Natural killer cell treated with Interleukin-12 subunit alpha and Interleukin-12 subunit beta and Interleukin-15 and Interleukin-18, amount 100 ng/mL, for 72 hours (primary cell): ENCODE results near the gene SH3BP5. TPM values are rescaled to one million over a fixed set of nuclear protein-coding genes. Genes with fewer than 3 reads are reported as not detected.

ENCODE experiments used
- ATAC-seq, 2 donors: fragments of 150-1000 bp; cut with Tn5 transposase in 1 of 2; sonication (Bioruptor Pico), chemical (Tn5 transposase) in 1 of 2; 2 replicates each; pipeline ENCODE4 v1.10.0; 2021
- DNase-seq: peaks from one replicate; pipeline ENCODE4 v3.0.0; 2022; ENCODE audit warnings: low spot score
- H3K27ac Mint-ChIP-seq, 2 donors: 1 replicate in 1 of 2; 2 replicates in 1 of 2; pipeline ENCODE4 v1.8.0; 2022; ENCODE audit warnings: mixed read lengths in 2 of 2, mild to moderate bottlenecking in 1 of 2, moderate library complexity in 1 of 2
- H3K27me3 Mint-ChIP-seq, 2 donors: 1 replicate in 1 of 2; 2 replicates in 1 of 2; pipeline ENCODE4 v1.8.0; 2022; ENCODE audit warnings: mixed read lengths in 2 of 2
- H3K36me3 Mint-ChIP-seq: one replicate; pipeline ENCODE4 v1.8.0; 2022; ENCODE audit warnings: mixed read lengths
- H3K4me1 Mint-ChIP-seq, 2 donors: 1 replicate in 1 of 2; 2 replicates in 1 of 2; pipeline ENCODE4 v1.8.0; 2022; ENCODE audit warnings: low read depth in 2 of 2, mixed read lengths in 2 of 2, mild to moderate bottlenecking in 1 of 2
- H3K4me3 Mint-ChIP-seq: one replicate; pipeline ENCODE4 v1.8.0; 2022; ENCODE audit warnings: mixed read lengths
- H3K9me3 Mint-ChIP-seq: 2 replicates; pipeline ENCODE4 v1.8.0; 2022; ENCODE audit warnings: mixed read lengths
- total RNA-seq, 2 donors: library from RNA; stranded (reverse); gene quantifications; one replicate each; pipeline ENCODE4 v1.2.3, GENCODE V29; 2022

SH3BP5 gene
- total RNA-seq, 2 donors from 2014 or later, result 58.5 to 165 TPM

GRCh38 chr3:15243822-15244482 lies 88.4 kb downstream of the SH3BP5 start:
- H3K9me3 Mint-ChIP-seq, result no peaks in the 10 kb centered on the region
- ATAC-seq (no peak), DNase-seq (no peak)
- H3K27ac Mint-ChIP-seq, result peak overlapping the region; percentile 28 to 53
- H3K4me3 Mint-ChIP-seq, result no peak overlapping the region
- no peaks in the 10 kb centered on the region for H3K27me3 Mint-ChIP-seq
- H3K4me1 Mint-ChIP-seq, result peaks cover 13 to 14% of the 10 kb centered on the region in 2 donors
- H3K36me3 Mint-ChIP-seq, result peaks cover 22% of the 10 kb centered on the region

- Mint-ChIP-seq H3K27me3 (no peaks in the 10 kb centered on the region), H3K27ac (no peak overlapping the region), H3K4me3 (no peak overlapping the region), H3K4me1 (peaks cover 8 to 10% of the 10 kb centered on the region in 2 donors), H3K9me3 (no peaks in the 10 kb centered on the region), H3K36me3 (peaks cover 14% of the 10 kb centered on the region)
- ATAC-seq, result peak in 1 of 2 donors; percentile 75
- DNase-seq, result no peak
Observed at GRCh38 chr3:15241341-15241740, 91.0 kb downstream of the SH3BP5 start.

GRCh38 chr3:15229262-15229661 lies 103.1 kb downstream of the SH3BP5 start:
- no peaks in the 10 kb centered on the region for H3K9me3 Mint-ChIP-seq
- no peaks in the 10 kb centered on the region for H3K4me1 Mint-ChIP-seq
- H3K36me3 Mint-ChIP-seq, result peaks cover 5% of the 10 kb centered on the region

GRCh38 chr3:15228147-15228546 lies 104.2 kb downstream of the SH3BP5 start:
- Mint-ChIP-seq H3K36me3 (peaks cover 5% of the 10 kb centered on the region), H3K27me3 (no peaks in the 10 kb centered on the region), H3K27ac (no peak overlapping the region), H3K9me3 (no peaks in the 10 kb centered on the region), H3K4me3 (no peak overlapping the region), H3K4me1 (no peaks in the 10 kb centered on the region)
- DNase-seq (no peak), ATAC-seq (no peak)

More at GRCh38 chr3:15229262-15229661, 103.1 kb downstream of the SH3BP5 start:
- H3K27ac Mint-ChIP-seq, result no peak overlapping the region
- no peak overlapping the region for H3K4me3 Mint-ChIP-seq
- H3K27me3 Mint-ChIP-seq, result no peaks in the 10 kb centered on the region
- DNase-seq, result no peak
- ATAC-seq, result no peak

- Mint-ChIP-seq H3K36me3 (peaks cover 18% of the 10 kb centered on the region), H3K9me3 (no peaks in the 10 kb centered on the region), H3K4me1 (no peaks in the 10 kb centered on the region), H3K27ac (no peak overlapping the region), H3K4me3 (no peak overlapping the region), H3K27me3 (no peaks in the 10 kb centered on the region)
- DNase-seq (no peak), ATAC-seq (no peak)
Observed at GRCh38 chr3:15223685-15224572, 108.5 kb downstream of the SH3BP5 start.

GRCh38 chr3:15221574-15222217 lies 110.7 kb downstream of the SH3BP5 start:
- H3K27ac Mint-ChIP-seq, result no peak overlapping the region
- no peaks in the 10 kb centered on the region for H3K4me1 Mint-ChIP-seq
- peaks cover 19% of the 10 kb centered on the region for H3K36me3 Mint-ChIP-seq
- H3K9me3 Mint-ChIP-seq, result no peaks in the 10 kb centered on the region
- no peak for ATAC-seq
- H3K27me3 Mint-ChIP-seq, result no peaks in the 10 kb centered on the region
- DNase-seq, result no peak
- H3K4me3 Mint-ChIP-seq, result no peak overlapping the region

GRCh38 chr3:15220661-15221060 lies 111.7 kb downstream of the SH3BP5 start:
- DNase-seq (no peak), ATAC-seq (no peak)
- Mint-ChIP-seq H3K9me3 (no peaks in the 10 kb centered on the region), H3K4me3 (no peak overlapping the region), H3K36me3 (peaks cover 19% of the 10 kb centered on the region), H3K27ac (no peak overlapping the region), H3K4me1 (no peaks in the 10 kb centered on the region), H3K27me3 (no peaks in the 10 kb centered on the region)

- DNase-seq, result no peak
- peaks cover 19% of the 10 kb centered on the region for H3K36me3 Mint-ChIP-seq
- no peak for ATAC-seq
- H3K27ac Mint-ChIP-seq, result no peak overlapping the region
- H3K27me3 Mint-ChIP-seq, result no peaks in the 10 kb centered on the region
- H3K4me1 Mint-ChIP-seq, result no peaks in the 10 kb centered on the region
- H3K4me3 Mint-ChIP-seq, result no peak overlapping the region
- H3K9me3 Mint-ChIP-seq, result no peaks in the 10 kb centered on the region
Observed at GRCh38 chr3:15220056-15220455, 112.3 kb downstream of the SH3BP5 start.

- Mint-ChIP-seq H3K4me1 (no peaks in the 10 kb centered on the region), H3K9me3 (no peaks in the 10 kb centered on the region), H3K36me3 (peaks cover 19% of the 10 kb centered on the region), H3K27me3 (no peaks in the 10 kb centered on the region), H3K4me3 (no peak overlapping the region), H3K27ac (no peak overlapping the region)
- ATAC-seq (no peak), DNase-seq (no peak)
Observed at GRCh38 chr3:15218689-15219088, 113.7 kb downstream of the SH3BP5 start.

GRCh38 chr3:15217841-15218267 lies 114.5 kb downstream of the SH3BP5 start:
- ATAC-seq (no peak), DNase-seq (no peak)
- Mint-ChIP-seq H3K9me3 (no peaks in the 10 kb centered on the region), H3K4me3 (no peak overlapping the region), H3K27me3 (no peaks in the 10 kb centered on the region), H3K36me3 (peaks cover 25% of the 10 kb centered on the region), H3K4me1 (no peaks in the 10 kb centered on the region), H3K27ac (no peak overlapping the region)

- Mint-ChIP-seq H3K9me3 (no peaks in the 10 kb centered on the region), H3K4me1 (peaks cover 0 to 1% of the 10 kb centered on the region in 2 donors), H3K27ac (no peak overlapping the region), H3K4me3 (no peak overlapping the region), H3K36me3 (peaks cover 28% of the 10 kb centered on the region), H3K27me3 (no peaks in the 10 kb centered on the region)
- DNase-seq, result no peak
- no peak for ATAC-seq
Observed at GRCh38 chr3:15217011-15217671, 115.2 kb downstream of the SH3BP5 start.

- no peak for ATAC-seq
- H3K4me1 Mint-ChIP-seq, result peaks cover 0 to 2% of the 10 kb centered on the region in 2 donors
- H3K36me3 Mint-ChIP-seq, result peaks cover 29% of the 10 kb centered on the region
- no peaks in the 10 kb centered on the region for H3K27me3 Mint-ChIP-seq
- no peak overlapping the region for H3K4me3 Mint-ChIP-seq
- H3K9me3 Mint-ChIP-seq, result no peaks in the 10 kb centered on the region
- H3K27ac Mint-ChIP-seq, result no peak overlapping the region
- no peak for DNase-seq
Observed at GRCh38 chr3:15216501-15216900, 115.9 kb downstream of the SH3BP5 start.

- Mint-ChIP-seq H3K36me3 (peaks cover 29% of the 10 kb centered on the region), H3K27me3 (no peaks in the 10 kb centered on the region), H3K9me3 (no peaks in the 10 kb centered on the region), H3K4me3 (no peak overlapping the region), H3K27ac (no peak overlapping the region), H3K4me1 (peaks cover 0 to 2% of the 10 kb centered on the region in 2 donors)
- no peak for ATAC-seq
- DNase-seq, result no peak
Observed at GRCh38 chr3:15215996-15216395, 116.4 kb downstream of the SH3BP5 start.
